Camera-type eye (tissue), 1 donor: ENCODE data around the gene PPP1R2. TPM values are rescaled to one million over a fixed set of nuclear protein-coding genes. Genes with fewer than 3 reads are reported as not detected.

Experiments used
- total RNA-seq: library from RNA; depleted of rRNA; stranded (reverse); fragments of >200 nt; gene quantifications from one replicate; pipeline ENCODE4 v1.2.3, GENCODE V29; 2014

The PPP1R2 gene
- total RNA-seq: 67.8 TPM

GRCh38 chr3:195542698-195543499 is at the start of gene PPP1R2:
PPP1R2 (minus strand) TSS chr3:195543325; CDS start chr3:195543025, 300 bp downstream.

GRCh38 chr3:195583831-195584542 is 40.9 kb upstream of the PPP1R2 start, which contains the start of gene APOD:
APOD (minus strand) TSS chr3:195583940; CDS start chr3:195579461, 4,479 bp downstream.

Other genes starting within 250 kb of the PPP1R2 start
- 196 TPM for gene ACAP2, start 100.3 kb downstream of the PPP1R2 start, total RNA-seq
- 23.9 TPM for gene APOD, start 40.6 kb upstream of the PPP1R2 start, total RNA-seq
- 15.7 TPM for gene MUC20, start 177.7 kb upstream of the PPP1R2 start, total RNA-seq